ENCODE results near the gene PTGR2.

DNA sequence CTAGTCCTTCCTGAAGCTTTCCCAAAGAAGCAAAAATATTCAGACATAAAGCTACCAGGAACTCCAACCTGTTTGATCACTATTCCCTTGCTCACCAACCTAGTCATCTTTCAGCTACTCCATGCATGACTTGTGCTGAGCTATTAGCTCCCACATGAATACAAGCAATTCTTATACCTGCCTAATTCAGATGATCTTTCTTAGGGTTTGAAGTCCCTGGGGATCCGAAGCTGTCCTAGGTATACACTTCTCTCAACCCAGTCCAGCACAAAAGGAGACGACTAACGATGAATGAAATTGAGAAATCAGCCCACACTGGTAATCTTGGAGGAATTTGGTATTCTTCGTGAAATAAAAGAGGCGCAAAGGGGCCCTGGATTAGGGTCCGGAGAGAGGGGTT, 631 bp upstream of the PTGR2 start:
- TF ChIP-seq CTCF (IDR thresholded peaks at IDR 0.05): no peak
- TF ChIP-seq POLR2AphosphoS5 (IDR thresholded peaks at IDR 0.05): no peak
- TF ChIP-seq POLR2A (IDR thresholded peaks at IDR 0.05): no peak
- TF ChIP-seq EP300 (IDR thresholded peaks at IDR 0.05): no peak
